WERI-Rb-1 (cell line): ENCODE measurements around the gene UGP2.

Experiments used
- DNase-seq: peaks from one replicate; pipeline ENCODE4 v3.0.0-alpha.2; 2020
- H3K27ac ChIP-seq: fragments of 250-450 bp; sonication (Bioruptor Pico); 2 replicates; pipeline ENCODE4 v1.5.1; 2020; ENCODE audit warnings: mild to moderate bottlenecking, moderate library complexity
- H3K27me3 ChIP-seq: fragments of 250-450 bp; sonication (Bioruptor Pico); 2 replicates; pipeline ENCODE4 v1.5.1; 2021; ENCODE audit warnings: mild to moderate bottlenecking, low read depth, moderate library complexity; ENCODE audit not compliant: insufficient read depth, severe bottlenecking
- H3K36me3 ChIP-seq: fragments of 250-450 bp; sonication (Bioruptor Pico); 2 replicates; pipeline ENCODE4 v1.5.1; 2020; ENCODE audit warnings: mild to moderate bottlenecking, moderate library complexity
- H3K4me3 ChIP-seq: 2 replicates; pipeline ENCODE4 v1.5.1; 2011; ENCODE audit warnings: low read depth, mild to moderate bottlenecking, control low read depth, low read length
- H3K9me3 ChIP-seq: fragments of 250-450 bp; sonication (Bioruptor Pico); 2 replicates; pipeline ENCODE4 v1.5.1; 2021; ENCODE audit warnings: mild to moderate bottlenecking, moderate library complexity; ENCODE audit not compliant: severe bottlenecking
- CTCF ChIP-seq: IDR thresholded peaks from 2 replicates; pipeline ENCODE4 v1.5.1; 2011; ENCODE audit warnings: low read depth, mild to moderate bottlenecking, control low read depth, inconsistent platforms, low read length

Gene UGP2

GRCh38 chr2:63834401-63834800, 7.3 kb upstream of the UGP2 start:
- DNase-seq = no peak
- no peaks in the 10 kb centered on the region for H3K9me3 ChIP-seq
- no peaks in the 10 kb centered on the region for H3K27me3 ChIP-seq
- no peak overlapping the region for H3K27ac ChIP-seq
- no peaks in the 10 kb centered on the region for H3K36me3 ChIP-seq
- no peak for TF ChIP-seq CTCF
- no peak overlapping the region for H3K4me3 ChIP-seq

GRCh38 chr2:63837036-63837594, 4.6 kb upstream of the UGP2 start:
- no peak for DNase-seq
- TF ChIP-seq CTCF = no peak
- peaks cover 4% of the 10 kb centered on the region for H3K36me3 ChIP-seq
- H3K4me3 ChIP-seq = no peak overlapping the region
- no peaks in the 10 kb centered on the region for H3K9me3 ChIP-seq
- no peaks in the 10 kb centered on the region for H3K27me3 ChIP-seq
- H3K27ac ChIP-seq = no peak overlapping the region

- Histone ChIP-seq H3K4me3 (peak overlapping the region; percentile 93), H3K9me3 (no peaks in the 10 kb centered on the region), H3K27me3 (no peaks in the 10 kb centered on the region), H3K36me3 (peaks cover 4% of the 10 kb centered on the region), H3K27ac (peak overlapping the region; percentile 97)
- no peak for DNase-seq
- peak; percentile 16; the same call in 1 of the 2 replicates for TF ChIP-seq CTCF
These were observed 1.5 kb upstream of the UGP2 start for GRCh38 chr2:63840081-63840784.

- no peaks in the 10 kb centered on the region for H3K9me3 ChIP-seq
- peak; percentile 100 for DNase-seq
- peaks cover 4% of the 10 kb centered on the region for H3K36me3 ChIP-seq
- TF ChIP-seq CTCF = no peak
- peak overlapping the region; percentile 93 for H3K4me3 ChIP-seq
- no peaks in the 10 kb centered on the region for H3K27me3 ChIP-seq
- peak overlapping the region; percentile 97 for H3K27ac ChIP-seq
These were observed 877 bp upstream of the UGP2 start for GRCh38 chr2:63840785-63841253.

GRCh38 chr2:63842149-63843061, 709 bp downstream of the UGP2 start:
- DNase-seq = no peak
- Histone ChIP-seq H3K9me3 (no peaks in the 10 kb centered on the region), H3K4me3 (peak overlapping the region; percentile 93), H3K36me3 (peaks cover 4% of the 10 kb centered on the region), H3K27ac (peak overlapping the region; percentile 97), H3K27me3 (no peaks in the 10 kb centered on the region)
- TF ChIP-seq CTCF = no peak
